Ecto neural progenitor cell (in vitro differentiated cells): ENCODE measurements around the gene MTMR3.
"Not testable (repeated sequence)": the region's sequence is repeated elsewhere in the genome, so short reads cannot be mapped to it uniquely, and the experiment has no call there.

Experiments used
- DNase-seq: peaks from one replicate; pipeline ENCODE4 v3.0.0-alpha.2; 2018; ENCODE audit warnings: low spot score

The MTMR3 gene

DNA sequence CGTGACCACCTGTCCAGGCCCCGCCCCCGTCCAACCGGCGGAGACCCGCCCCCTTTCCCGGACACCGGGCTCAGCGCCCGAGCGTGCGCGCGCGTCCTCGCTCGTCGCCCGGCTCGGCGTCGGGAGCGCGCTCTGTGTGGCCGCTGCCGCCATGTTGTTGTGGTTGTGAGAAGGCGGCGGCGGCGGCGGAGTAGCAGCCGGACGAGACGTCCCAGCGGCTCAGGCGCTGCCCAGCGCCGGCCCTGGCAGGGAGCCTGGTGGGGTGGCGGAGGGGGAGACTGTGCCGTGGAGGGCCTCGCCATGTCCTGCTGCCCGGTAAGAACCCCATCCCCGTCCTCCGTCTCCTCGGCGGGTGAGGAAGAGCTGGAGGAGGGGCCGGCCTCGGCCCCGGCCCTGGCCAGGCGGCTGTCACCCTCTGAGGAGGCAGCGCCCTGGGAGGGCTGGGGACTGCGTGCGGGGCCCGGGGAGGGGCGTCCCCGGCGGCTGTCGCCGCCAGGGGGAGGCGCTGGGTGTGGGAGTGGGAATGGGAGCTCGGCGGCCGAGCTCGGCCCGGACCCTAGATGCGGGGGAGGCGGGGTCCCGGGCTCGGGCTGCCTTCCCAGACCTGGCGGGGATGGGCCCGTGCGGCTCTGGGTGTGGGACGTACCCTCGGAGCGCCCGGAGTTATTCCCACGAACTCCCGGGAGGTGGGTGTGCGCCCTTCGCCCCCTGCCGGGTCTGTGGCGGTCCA, at the start of gene MTMR3:
Gene MTMR3 (plus strand): TSS at position 130 of the 730 bp plus-strand sequence. CDS start 87,886 bp downstream, outside the sequence.
- DNase-seq = peak; percentile 97

GRCh38 chr22:29833392-29833965, 49.5 kb upstream of the MTMR3 start:
- no peak for DNase-seq

DNA sequence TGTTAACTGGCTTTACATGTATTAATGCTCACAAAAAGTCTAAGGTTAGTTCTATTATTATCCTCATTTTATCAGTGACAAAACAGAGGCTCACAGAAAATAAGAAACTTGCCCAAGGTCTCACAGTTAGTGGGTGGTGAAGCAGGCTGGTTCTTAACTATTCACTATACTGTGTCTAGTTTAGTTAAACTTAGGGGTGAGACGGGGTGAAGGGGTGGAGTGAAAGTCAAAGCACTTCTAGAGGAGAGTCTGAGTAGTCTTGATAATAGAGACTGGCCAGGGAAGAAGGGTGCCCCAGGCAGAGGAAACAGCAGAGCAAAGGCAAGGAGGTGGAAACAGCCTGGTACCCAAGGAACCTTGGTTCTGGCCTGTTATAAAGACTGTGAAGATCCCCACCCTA, 48.9 kb upstream of the MTMR3 start:
- no peak for DNase-seq

DNA sequence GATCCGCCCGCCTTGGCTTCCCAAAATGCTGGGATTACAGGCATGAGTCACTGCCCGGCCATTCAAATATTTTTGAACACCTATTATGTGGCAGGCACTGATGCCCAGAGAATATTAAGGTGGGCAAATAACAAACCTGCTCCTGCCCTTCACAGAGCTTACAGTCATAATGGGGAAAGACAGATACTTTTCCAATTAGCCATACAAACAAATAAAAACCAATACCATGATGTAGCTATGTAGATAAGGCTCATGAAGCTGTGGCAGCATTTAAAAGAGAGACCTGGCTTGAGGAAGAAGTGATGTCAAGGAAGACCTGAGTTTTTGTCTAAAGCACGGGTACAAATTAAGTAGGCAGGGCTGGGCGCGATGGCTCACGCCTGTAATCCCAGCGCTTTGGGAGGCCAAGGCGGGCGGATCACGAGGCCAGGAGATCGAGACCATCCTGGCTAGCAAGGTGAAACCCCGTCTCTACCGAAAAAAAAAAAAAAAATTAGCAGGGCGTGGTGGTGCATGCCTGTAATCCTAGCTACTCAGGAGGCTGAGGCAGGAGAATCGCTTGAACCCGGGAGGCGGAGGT, 46.1 kb upstream of the MTMR3 start:
- DNase-seq = not testable (repeated sequence)

GRCh38 chr22:29837741-29838598, 45.0 kb upstream of the MTMR3 start, which contains the start of gene ASCC2:
ASCC2 (minus strand) TSS chr22:29838274; CDS start chr22:29832325, 5,949 bp downstream.
- DNase-seq = peak; percentile 98

- DNase-seq = no peak
These were observed 44.4 kb upstream of the MTMR3 start for GRCh38 chr22:29838599-29838956.

DNA sequence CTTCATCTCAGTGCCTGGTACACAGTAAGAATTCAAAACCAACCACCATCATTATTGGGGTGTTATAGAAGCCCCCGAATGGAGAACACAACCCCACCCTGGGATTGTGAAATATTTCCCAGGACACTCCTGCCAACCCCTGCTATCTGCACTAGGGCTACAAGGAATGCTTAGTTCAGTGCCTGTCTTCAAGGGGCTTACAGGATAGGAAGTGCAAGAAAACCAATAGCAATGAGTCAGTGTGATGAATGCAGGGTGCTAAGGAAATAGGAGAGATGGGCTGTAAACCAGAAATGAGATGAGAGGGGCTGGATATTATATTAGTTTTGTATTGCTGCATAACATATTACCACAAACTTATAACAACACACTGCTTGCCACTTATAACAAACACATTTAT, 43.9 kb upstream of the MTMR3 start:
- no peak for DNase-seq

GRCh38 chr22:29840498-29840897, 42.5 kb upstream of the MTMR3 start:
- DNase-seq = no peak

- DNase-seq = no peak
These were observed 40.8 kb upstream of the MTMR3 start for GRCh38 chr22:29842172-29842571.

DNA sequence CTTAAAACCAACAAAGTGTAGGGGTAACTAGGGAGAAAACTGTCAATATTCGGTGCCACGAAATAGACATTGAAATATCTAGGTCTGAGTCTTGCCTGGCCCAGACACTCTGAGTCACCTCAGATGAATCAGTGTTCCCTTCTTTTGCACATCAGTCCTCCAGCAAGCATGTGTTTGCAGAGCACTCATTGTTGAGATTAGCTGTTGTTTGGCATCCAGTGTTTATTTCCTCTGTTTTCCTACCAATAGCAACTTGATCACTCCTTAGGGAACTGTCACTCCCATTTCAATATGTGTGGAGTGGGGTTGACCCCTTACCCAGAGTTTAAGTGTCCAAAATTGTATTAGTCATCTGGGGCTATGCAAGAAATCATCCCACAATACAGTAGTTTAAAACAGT, 40.2 kb upstream of the MTMR3 start:
- no peak for DNase-seq

DNA sequence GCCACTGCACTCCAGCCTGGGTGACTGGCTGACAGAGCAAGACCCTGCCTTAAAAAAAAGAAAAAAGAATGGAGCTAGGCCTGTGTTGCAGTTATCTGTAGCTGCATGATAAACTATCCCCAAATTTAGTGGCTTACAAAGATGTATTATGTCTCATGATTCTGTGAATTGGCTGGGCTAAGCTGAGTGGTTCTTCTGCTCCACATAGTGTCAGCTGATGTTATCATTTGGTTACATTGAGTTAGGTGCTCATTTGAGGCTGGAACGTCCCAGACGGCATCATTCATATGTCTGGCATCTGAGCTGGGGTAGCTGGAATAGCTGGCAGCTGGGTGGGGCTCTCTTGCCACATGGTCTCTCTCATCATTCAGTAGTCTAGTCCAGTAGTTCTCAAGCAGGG, 36.7 kb upstream of the MTMR3 start:
- DNase-seq = no peak

DNA sequence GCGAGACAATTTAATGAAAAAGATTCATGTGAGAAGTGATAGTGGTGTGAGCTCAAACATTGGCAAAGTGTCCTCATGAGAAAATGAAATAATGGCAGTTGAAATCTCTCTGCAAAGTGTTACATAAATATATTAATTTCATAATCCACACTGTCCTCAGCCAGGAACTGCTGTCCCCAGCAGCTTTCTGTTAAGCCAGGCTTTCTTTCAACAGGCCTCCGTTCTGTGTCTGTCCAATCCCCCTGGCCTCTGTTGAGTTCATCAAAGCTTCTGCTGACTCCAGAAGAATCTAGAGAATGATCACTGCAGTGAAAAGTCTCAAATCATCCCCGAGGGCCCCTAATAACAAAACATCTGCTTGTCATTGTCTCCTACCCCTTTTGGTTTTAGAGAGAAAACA, 34.9 kb upstream of the MTMR3 start:
- DNase-seq = no peak

GRCh38 chr22:29854432-29854831, 28.5 kb upstream of the MTMR3 start:
- DNase-seq = no peak

DNA sequence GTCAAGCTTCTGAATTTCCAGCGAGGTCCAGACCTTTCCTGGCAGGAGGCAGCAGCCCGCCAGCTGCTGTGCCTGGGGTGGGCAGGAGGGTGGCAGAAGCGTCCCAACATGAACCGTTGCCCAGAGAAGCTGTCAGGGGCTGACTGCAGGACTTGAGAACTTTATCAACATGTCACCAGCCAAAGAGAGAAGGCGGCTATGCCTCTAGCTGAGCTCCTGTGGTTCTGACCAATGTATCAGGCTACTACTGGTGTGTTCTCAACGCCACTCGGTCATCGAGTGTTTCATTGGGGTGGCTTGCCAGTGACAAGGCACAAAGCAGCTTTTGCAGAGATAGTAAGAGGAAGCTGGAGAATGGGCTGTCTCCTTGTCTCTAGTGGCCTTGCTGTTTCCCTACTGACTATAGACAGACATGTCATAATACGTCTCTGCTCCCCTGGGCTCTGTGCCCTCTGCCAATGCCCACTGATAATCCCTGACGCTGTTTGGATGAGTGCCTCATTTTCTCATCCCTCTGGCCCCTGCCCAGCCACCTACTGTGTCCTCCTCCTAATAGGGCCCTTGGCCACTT, 27.3 kb upstream of the MTMR3 start:
- no peak for DNase-seq

DNA sequence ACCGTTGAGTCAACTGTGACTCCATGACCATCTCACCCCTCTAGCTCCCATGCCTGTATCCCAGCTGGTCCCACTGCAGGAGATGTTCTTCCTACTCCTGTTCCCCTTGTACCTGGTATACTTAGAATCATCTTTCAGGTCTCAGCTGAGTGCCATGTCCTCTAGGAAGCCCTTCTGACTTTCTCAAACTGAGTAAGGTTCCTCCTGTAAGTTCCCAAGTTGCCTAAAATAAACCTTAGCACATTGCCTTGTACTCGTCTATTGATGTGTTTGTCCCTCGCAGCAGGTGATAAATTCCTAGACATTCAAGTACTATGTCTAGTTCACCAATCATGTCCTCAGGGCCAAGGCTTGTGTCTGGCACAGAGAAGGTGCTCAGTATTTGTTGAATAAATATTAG, 26.5 kb upstream of the MTMR3 start:
- no peak for DNase-seq

GRCh38 chr22:29859030-29859429, 23.9 kb upstream of the MTMR3 start:
- DNase-seq = not testable (repeated sequence)

GRCh38 chr22:29860006-29860766, 22.8 kb upstream of the MTMR3 start:
- DNase-seq = no peak

DNA sequence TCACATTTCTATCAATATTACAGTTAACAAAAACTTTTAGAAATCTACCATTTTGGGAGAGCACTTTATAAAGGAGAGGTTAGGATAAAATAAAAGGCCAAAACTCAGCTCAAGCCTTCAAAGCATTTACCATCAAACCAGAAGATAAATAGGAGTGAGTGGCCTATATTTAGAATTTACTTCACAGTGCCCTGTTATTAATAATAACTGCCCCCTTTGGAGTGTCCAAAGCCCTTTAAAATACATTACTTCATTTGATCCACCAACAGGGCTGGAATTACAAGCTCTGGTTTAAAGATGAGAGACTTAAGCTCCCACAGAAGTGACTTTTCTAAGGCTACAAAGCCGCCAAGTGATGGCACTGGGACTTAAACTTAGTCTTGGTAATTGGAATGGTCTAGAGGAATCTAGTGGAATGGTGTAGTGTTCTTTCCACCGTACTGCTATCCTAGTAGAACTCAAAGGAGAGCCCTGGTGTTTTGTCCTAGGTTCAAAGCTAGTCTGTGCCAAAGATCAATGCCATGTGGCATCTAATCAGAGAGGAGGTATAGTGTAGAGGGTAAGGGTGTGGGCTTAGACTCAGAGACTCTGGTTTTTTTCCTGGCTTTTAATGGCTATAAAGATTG, 21.2 kb upstream of the MTMR3 start:
- DNase-seq = peak; percentile 2

GRCh38 chr22:29865572-29865971, 17.4 kb upstream of the MTMR3 start:
- DNase-seq = not testable (repeated sequence)

DNA sequence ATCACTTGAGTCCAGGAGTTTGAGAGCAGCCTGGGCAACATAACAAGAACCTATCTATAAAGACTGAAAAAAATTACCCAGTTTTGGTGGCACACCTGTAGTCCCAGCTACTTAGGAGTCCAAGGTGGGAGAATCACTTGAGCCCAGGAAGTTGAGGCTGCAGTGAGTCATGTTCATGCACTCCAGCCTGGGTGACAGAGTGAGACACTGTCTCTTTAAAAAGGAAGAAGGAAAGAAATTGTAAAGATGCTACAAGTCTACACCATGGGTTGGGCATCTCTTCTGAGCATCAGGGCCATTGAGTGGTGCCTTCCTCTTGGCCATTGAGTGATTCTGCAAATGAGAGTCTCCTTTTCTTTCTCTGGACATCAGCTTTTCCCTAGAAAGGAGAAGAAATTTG, 15.7 kb upstream of the MTMR3 start:
- DNase-seq = no peak

DNA sequence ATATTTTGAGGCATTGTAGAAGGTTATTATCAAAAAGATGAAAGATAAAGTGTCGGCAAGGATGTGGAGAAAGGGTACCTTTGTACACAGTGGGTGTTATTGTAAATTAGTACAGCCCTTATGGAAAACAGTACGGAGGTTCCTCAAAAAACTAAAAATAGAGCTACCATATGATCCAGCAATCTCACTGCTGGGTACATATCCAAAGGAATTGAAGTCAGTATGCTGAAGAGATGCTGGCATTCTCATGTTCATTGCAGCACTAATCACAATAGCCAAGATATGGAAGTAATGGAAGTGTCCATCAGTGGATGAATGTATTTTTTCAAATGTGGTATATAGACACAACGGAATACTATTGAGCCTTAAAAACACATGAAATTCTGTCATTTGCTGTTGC, 15.1 kb upstream of the MTMR3 start:
- DNase-seq = no peak
